GM06990 (cell line): ENCODE data around the gene KCNB1.
"Not testable (repeated sequence)": the region's sequence is repeated elsewhere in the genome, so short reads cannot be mapped to it uniquely, and the experiment has no call there.

Experiments
- DNase-seq: peaks from one replicate; pipeline ENCODE4 v3.0.0-alpha.2; 2011; ENCODE audit not compliant: insufficient read length; ENCODE audit errors: extremely low read depth
- H3K27me3 ChIP-seq: replicated peaks from 2 replicates; pipeline ENCODE4 v1.6.0; 2011; ENCODE audit warnings: low read length; ENCODE audit not compliant: control insufficient read depth, insufficient read depth
- H3K36me3 ChIP-seq: 2 replicates; pipeline ENCODE4 v1.5.1; 2011; ENCODE audit warnings: low read length; ENCODE audit not compliant: control insufficient read depth, insufficient read depth
- H3K4me3 ChIP-seq: replicated peaks from 2 replicates; pipeline ENCODE4 v1.5.1; 2011; ENCODE audit warnings: low read depth, mild to moderate bottlenecking, control low read depth, low read length
- TF ChIP-seq, protein P1 (sequence below): IDR thresholded peaks from 2 replicates; pipeline ENCODE4 v1.5.1; 2011; ENCODE audit warnings: low read length, control low read depth, mild to moderate bottlenecking, inconsistent platforms; ENCODE audit not compliant: insufficient read depth, poor library complexity, severe bottlenecking

The KCNB1 gene

DNA sequence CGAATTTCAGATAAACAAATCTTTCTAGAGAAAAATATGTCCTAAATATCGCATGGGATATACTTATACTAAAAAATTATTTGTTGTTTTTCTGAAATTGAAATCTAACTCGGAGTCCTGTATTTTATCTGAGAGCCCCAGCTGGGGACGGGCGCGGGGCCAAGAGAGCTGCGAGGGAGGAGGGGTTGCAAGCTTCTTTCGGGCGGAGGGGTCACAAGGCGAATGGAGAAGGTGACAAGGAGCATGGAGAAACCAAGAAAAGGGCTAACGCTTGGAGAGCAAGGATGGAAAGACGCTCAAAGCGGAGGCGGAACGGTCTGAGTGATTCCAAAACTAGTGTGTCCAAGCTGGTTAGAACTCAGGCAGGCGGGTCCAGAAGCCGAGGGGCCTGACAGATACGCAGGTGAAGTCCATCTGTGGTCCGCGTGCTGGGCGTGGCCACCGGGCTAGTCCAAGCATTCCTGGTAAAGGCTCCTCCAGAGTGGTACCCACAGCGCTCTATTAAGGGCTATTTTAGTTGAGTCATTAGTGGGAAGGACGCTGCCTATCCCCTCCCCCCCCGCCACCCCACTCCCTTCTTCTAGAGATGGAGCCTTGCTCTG, 163.2 kb downstream of the KCNB1 start:
- Histone ChIP-seq H3K27me3 (no peaks in the 10 kb centered on the region; the same call in 1 of the 2 replicates), H3K4me3 (no peak overlapping the region), H3K36me3 (no peaks in the 10 kb centered on the region)
- DNase-seq = no peak
- TF ChIP-seq, protein P1, sequence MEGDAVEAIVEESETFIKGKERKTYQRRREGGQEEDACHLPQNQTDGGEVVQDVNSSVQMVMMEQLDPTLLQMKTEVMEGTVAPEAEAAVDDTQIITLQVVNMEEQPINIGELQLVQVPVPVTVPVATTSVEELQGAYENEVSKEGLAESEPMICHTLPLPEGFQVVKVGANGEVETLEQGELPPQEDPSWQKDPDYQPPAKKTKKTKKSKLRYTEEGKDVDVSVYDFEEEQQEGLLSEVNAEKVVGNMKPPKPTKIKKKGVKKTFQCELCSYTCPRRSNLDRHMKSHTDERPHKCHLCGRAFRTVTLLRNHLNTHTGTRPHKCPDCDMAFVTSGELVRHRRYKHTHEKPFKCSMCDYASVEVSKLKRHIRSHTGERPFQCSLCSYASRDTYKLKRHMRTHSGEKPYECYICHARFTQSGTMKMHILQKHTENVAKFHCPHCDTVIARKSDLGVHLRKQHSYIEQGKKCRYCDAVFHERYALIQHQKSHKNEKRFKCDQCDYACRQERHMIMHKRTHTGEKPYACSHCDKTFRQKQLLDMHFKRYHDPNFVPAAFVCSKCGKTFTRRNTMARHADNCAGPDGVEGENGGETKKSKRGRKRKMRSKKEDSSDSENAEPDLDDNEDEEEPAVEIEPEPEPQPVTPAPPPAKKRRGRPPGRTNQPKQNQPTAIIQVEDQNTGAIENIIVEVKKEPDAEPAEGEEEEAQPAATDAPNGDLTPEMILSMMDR = no peak

- DNase-seq = no peak
- Histone ChIP-seq H3K4me3 (no peak overlapping the region; the same call in 1 of the 2 replicates), H3K36me3 (no peaks in the 10 kb centered on the region), H3K27me3 (no peaks in the 10 kb centered on the region; the same call in 1 of the 2 replicates)
- TF ChIP-seq, protein P1 = no peak
These were observed 163.8 kb downstream of the KCNB1 start for GRCh38 chr20:49318430-49319207.

- H3K4me3 ChIP-seq = no peak overlapping the region
These were observed 164.4 kb downstream of the KCNB1 start for GRCh38 chr20:49318091-49318429.

DNA sequence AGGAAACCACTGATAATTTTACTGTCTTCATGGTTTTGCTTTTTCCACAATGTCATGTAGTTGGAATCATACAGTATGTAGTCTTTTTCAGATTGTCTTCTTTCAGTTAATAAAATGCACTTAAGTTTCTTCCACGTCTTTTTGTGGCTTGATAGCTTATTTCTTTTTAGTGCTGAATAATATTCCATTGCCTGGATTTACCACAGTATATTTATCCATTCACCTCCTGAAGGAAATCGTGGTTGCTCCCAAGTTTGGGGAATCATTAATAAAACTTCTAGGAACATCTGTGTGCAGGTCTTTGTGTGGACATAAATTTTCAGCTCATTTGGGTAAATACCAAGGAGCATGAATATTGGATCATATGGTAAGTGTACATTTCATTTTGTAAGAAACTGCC, 165.8 kb downstream of the KCNB1 start:
- H3K27me3 ChIP-seq = no peaks in the 10 kb centered on the region; the same call in 1 of the 2 replicates
- no peak for DNase-seq
- TF ChIP-seq, protein P1 = no peak
- no peaks in the 10 kb centered on the region for H3K36me3 ChIP-seq
- H3K4me3 ChIP-seq = no peak overlapping the region

More at GRCh38 chr20:49318091-49318429, 164.4 kb downstream of the KCNB1 start:
- DNase-seq = no peak
- Histone ChIP-seq H3K27me3 (no peaks in the 10 kb centered on the region; the same call in 1 of the 2 replicates), H3K36me3 (no peaks in the 10 kb centered on the region)
- TF ChIP-seq, protein P1 = no peak

DNA sequence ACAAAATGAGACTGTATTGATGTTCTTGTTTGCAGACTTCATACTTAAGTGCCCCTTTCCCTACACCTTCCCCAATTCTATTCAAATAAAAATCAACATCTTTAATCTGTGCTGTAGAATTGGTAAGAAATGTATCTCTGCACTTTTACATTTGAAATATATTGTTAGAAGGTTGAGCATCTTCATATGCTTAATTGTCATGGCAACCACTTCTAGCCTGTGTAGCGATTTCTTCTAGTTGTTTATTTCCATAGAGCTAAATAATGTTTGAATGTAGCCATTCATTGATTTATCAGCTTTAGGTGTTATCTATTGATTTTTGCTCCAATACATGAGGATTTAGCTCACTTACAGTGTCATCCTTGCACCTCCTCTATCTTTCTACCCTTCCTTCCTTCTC, 166.9 kb downstream of the KCNB1 start:
- DNase-seq = no peak
- no peak overlapping the region for H3K4me3 ChIP-seq
- TF ChIP-seq, protein P1 = no peak
- no peaks in the 10 kb centered on the region for H3K36me3 ChIP-seq
- H3K27me3 ChIP-seq = no peaks in the 10 kb centered on the region; the same call in 1 of the 2 replicates

GRCh38 chr20:49314052-49314451, 168.4 kb downstream of the KCNB1 start:
- not testable (repeated sequence) for DNase-seq, H3K36me3 ChIP-seq, H3K27me3 ChIP-seq, H3K4me3 ChIP-seq
